Measurements from ENCODE around the gene YWHAE. TPM values are rescaled to one million over a fixed set of nuclear protein-coding genes. Genes with fewer than 3 reads are reported as not detected.

YWHAE gene
- total RNA-seq, 1 experiment from 2014 or later = 1,282 TPM

- no peak overlapping the region for H3K4ac ChIP-seq (ENCODE audit: low read depth, low read length)
- H2BK12ac ChIP-seq (ENCODE audit: insufficient read length, low read depth, low read length) = no peak overlapping the region
- no peak overlapping the region for H3K4me2 ChIP-seq (ENCODE audit: insufficient read depth, insufficient read length, low read length)
- H3K36me3 Mint-ChIP-seq (ENCODE audit: insufficient read depth in 1 of 3, low read depth in 3 of 3) = no peaks in the 10 kb centered on the region
- H3K79me2 ChIP-seq (ENCODE audit: insufficient read depth, low read length) = no peaks in the 10 kb centered on the region
- WGBS (ENCODE audit: extremely low coverage, insufficient read length, low lambda C conversion rate) = no CpG with 5 or more reads among the region's 24 CpGs
- no peak overlapping the region for H4K5ac ChIP-seq (ENCODE audit: insufficient read length, low read depth, low read length)
- peak overlapping the region; percentile 45 for H3K14ac ChIP-seq (ENCODE audit: insufficient read depth, low read length)
- H3K27me3 ChIP-seq (ENCODE audit: insufficient read depth, low read length) = no peaks in the 10 kb centered on the region
- no peak overlapping the region for H2BK15ac ChIP-seq (ENCODE audit: low read depth, low read length)
- peaks cover under 1% of the 10 kb centered on the region in 2 experiments; a peak in 4 of 5 replicates for H3K9me3 Mint-ChIP-seq
- no peak overlapping the region for H4K8ac ChIP-seq (replicated peaks; ENCODE audit: insufficient read length, low read depth, low read length)
- H3K23me2 ChIP-seq (ENCODE audit: insufficient read length, low read depth, low read length, poor library complexity, severe bottlenecking) = no peaks in the 10 kb centered on the region
- H3K23ac ChIP-seq (ENCODE audit: insufficient read length, low read depth, low read length) = no peak overlapping the region
- H2AK5ac ChIP-seq (ENCODE audit: insufficient read length, low read length) = no peak overlapping the region
- H3K18ac ChIP-seq (ENCODE audit: insufficient read length, low read depth, low read length) = no peak overlapping the region
- H4K20me1 ChIP-seq (ENCODE audit: control insufficient read depth, insufficient read depth, insufficient read length) = no peaks in the 10 kb centered on the region
- H2BK20ac ChIP-seq (ENCODE audit: low read depth, low read length, poor library complexity, severe bottlenecking) = no peak overlapping the region
- no peaks in the 10 kb centered on the region for H3K79me1 ChIP-seq (ENCODE audit: insufficient read depth, low read depth, low read length, poor library complexity, severe bottlenecking)
- DNase-seq = peak; percentile 84
- H3K4me1 ChIP-seq (ENCODE audit: insufficient read depth, low read length) = no peaks in the 10 kb centered on the region
- no peak overlapping the region for H4K91ac ChIP-seq (ENCODE audit: insufficient read length, low read depth, low read length)
- H3K27ac Mint-ChIP-seq = no peak overlapping the region; a peak in 1 of 7 replicates
- no peaks in the 10 kb centered on the region for H3K9me3 ChIP-seq (ENCODE audit: control insufficient read depth, low read depth, low read length)
- H3K9ac ChIP-seq (ENCODE audit: extremely low read depth, insufficient read length, low read length) = no peak overlapping the region
- H2AFZ ChIP-seq (ENCODE audit: low read length) = no peak overlapping the region
- peaks cover 26% of the 10 kb centered on the region for H3K27me3 Mint-ChIP-seq (ENCODE audit: low read depth)
- no peak overlapping the region for H3K4me3 Mint-ChIP-seq
- H3K56ac ChIP-seq (ENCODE audit: insufficient read length, low read depth, low read length) = no peak overlapping the region
- H3T11ph ChIP-seq (ENCODE audit: low read length) = no peak overlapping the region
- no peak for TF ChIP-seq CTCF (conservative IDR thresholded peaks at IDR 0.05)
- no peak overlapping the region for H2BK120ac ChIP-seq (ENCODE audit: low read depth, low read length, poor library complexity, severe bottlenecking)
- H3K27ac ChIP-seq (ENCODE audit: insufficient read length, low read depth, low read length) = no peak overlapping the region
- no peak overlapping the region for H2BK5ac ChIP-seq (ENCODE audit: insufficient read length, low read length)
- H3K4me1 Mint-ChIP-seq = peaks cover 7 to 10% of the 10 kb centered on the region in 2 experiments
Measured at GRCh38 chr17:1298606-1299005, 101.4 kb downstream of the YWHAE start.

Other genes with a start within 250 kb of the YWHAE start
- 31.3 and 34.7 TPM in 2 replicates for gene ABR, start 220.2 kb downstream of the YWHAE start, total RNA-seq (2021)
- gene BHLHA9, start 129.8 kb downstream of the YWHAE start, total RNA-seq (2021) = not detected in 2 replicates
- not detected in 2 replicates for gene TRARG1, start 120.6 kb downstream of the YWHAE start, total RNA-seq (2021)
- 58.9 and 60.5 TPM in 2 replicates for gene CRK, start 56.0 kb upstream of the YWHAE start, total RNA-seq (2021)
- gene MYO1C, start 92.5 kb upstream of the YWHAE start, total RNA-seq (2021) = 86.5 and 87.4 TPM in 2 replicates
- 28.1 and 29.4 TPM in 2 replicates for gene INPP5K, start 116.4 kb upstream of the YWHAE start, total RNA-seq (2021)
- 68.9 and 74.2 TPM in 2 replicates for gene PITPNA, start 162.6 kb upstream of the YWHAE start, total RNA-seq (2021)
- 11.8 and 12.9 TPM in 2 replicates for gene SLC43A2, start 228.6 kb upstream of the YWHAE start, total RNA-seq (2021)
- gene SCARF1, start 245.5 kb upstream of the YWHAE start, total RNA-seq (2021) = 2.1 and 2.4 TPM in 2 replicates
- gene RILP, start 249.6 kb upstream of the YWHAE start, total RNA-seq (2021) = 5.4 and 6.0 TPM in 2 replicates

Data from H9 (cell line).